Suprapubic skin (tissue), 4 donors: ENCODE results near the gene CLEC16A.

ENCODE experiments used
- EP300 ChIP-seq: sonication (generic); formaldehyde crosslinking; IDR thresholded peaks from one replicate; pipeline ENCODE4 v1.6.1; 2017; ENCODE audit warnings: antibody characterized with exemption
- POLR2A ChIP-seq, 2 donors: fragments of 450-650 bp; IDR thresholded peaks; one replicate each; pipeline ENCODE4 v1.6.1; 2017; ENCODE audit warnings: antibody characterized with exemption in 2 of 2, mild to moderate bottlenecking in 2 of 2, moderate library complexity in 2 of 2
- POLR2AphosphoS5 ChIP-seq, 3 donors: sonication (generic); formaldehyde crosslinking; IDR thresholded peaks; one replicate each; pipeline ENCODE4 v1.6.1; 2017; ENCODE audit warnings: antibody characterized with exemption in 3 of 3
- TF ChIP-seq, protein P1 (sequence below), 2 donors: fragments of 200-600 bp in 1 of 2; fragments of 450-650 bp in 1 of 2; sonication (generic) in 1 of 2; IDR thresholded peaks; one replicate each; pipeline ENCODE4 v1.5.1; 2016 to 2019; ENCODE audit warnings: antibody characterized with exemption in 2 of 2, mild to moderate bottlenecking in 1 of 2, moderate library complexity in 1 of 2

DNA sequence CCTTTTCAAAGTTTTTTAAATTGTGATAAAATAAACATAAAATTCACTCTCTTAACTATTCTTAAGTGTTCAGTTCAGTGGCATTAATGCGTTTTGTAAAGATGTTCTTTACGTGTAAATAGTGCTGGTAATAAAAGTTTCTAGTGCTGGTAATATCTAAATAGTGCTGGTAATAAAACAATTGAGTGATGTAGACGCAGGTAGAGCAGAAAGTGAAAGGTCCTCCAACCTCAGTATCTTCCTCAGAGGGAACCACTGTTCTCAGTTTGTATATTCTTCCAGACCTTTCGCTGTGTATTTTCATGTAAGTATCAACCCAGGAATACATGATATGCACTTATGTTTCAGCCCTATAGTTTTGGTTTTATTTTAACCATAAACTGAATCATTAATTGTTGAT lies 53.1 kb downstream of the CLEC16A start:
- TF ChIP-seq, protein P1, sequence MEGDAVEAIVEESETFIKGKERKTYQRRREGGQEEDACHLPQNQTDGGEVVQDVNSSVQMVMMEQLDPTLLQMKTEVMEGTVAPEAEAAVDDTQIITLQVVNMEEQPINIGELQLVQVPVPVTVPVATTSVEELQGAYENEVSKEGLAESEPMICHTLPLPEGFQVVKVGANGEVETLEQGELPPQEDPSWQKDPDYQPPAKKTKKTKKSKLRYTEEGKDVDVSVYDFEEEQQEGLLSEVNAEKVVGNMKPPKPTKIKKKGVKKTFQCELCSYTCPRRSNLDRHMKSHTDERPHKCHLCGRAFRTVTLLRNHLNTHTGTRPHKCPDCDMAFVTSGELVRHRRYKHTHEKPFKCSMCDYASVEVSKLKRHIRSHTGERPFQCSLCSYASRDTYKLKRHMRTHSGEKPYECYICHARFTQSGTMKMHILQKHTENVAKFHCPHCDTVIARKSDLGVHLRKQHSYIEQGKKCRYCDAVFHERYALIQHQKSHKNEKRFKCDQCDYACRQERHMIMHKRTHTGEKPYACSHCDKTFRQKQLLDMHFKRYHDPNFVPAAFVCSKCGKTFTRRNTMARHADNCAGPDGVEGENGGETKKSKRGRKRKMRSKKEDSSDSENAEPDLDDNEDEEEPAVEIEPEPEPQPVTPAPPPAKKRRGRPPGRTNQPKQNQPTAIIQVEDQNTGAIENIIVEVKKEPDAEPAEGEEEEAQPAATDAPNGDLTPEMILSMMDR (IDR thresholded peaks at IDR 0.05): no peak
- TF ChIP-seq POLR2A (IDR thresholded peaks at IDR 0.05): no peak
- TF ChIP-seq EP300: no peak
- TF ChIP-seq POLR2AphosphoS5 (IDR thresholded peaks at IDR 0.05): no peak
